Gastroesophageal sphincter (tissue), 3 donors: ENCODE data around the gene FBXO31.

ENCODE experiments used
- CTCF ChIP-seq, 4 experiments: fragments of 200-600 bp in 2 of 4; fragments of 450-650 bp in 2 of 4; sonication (generic) in 1 of 4; IDR thresholded peaks; one replicate each; pipeline ENCODE4 v1.5.1; 2017 to 2019; ENCODE audit warnings: antibody characterized with exemption in 4 of 4, mild to moderate bottlenecking in 2 of 4, moderate library complexity in 2 of 4
- EP300 ChIP-seq: sonication (generic); formaldehyde crosslinking; IDR thresholded peaks from one replicate; pipeline ENCODE4 v1.6.1; 2017; ENCODE audit warnings: antibody characterized with exemption, mild to moderate bottlenecking
- POLR2A ChIP-seq, 2 donors: fragments of 450-650 bp; IDR thresholded peaks; one replicate each; pipeline ENCODE4 v1.6.1; 2017; ENCODE audit warnings: antibody characterized with exemption in 2 of 2, mild to moderate bottlenecking in 2 of 2, moderate library complexity in 1 of 2
- POLR2AphosphoS5 ChIP-seq: sonication (generic); formaldehyde crosslinking; IDR thresholded peaks from one replicate; pipeline ENCODE4 v1.6.1; 2017; ENCODE audit warnings: antibody characterized with exemption

GRCh38 chr16:87384162-87384874 is 742 bp upstream of the FBXO31 start:
- TF ChIP-seq CTCF (IDR thresholded peaks at IDR 0.05) (no peak), EP300 (no peak), POLR2A (IDR thresholded peaks at IDR 0.05) (no peak), POLR2AphosphoS5 (peak; percentile 35)
